SH-SY5Y (cell line): ENCODE data around the gene NEGR1.

Experiments used
- GATA2 ChIP-seq: IDR thresholded peaks from 2 replicates; pipeline ENCODE4 v1.6.1; 2011; ENCODE audit warnings: mild to moderate bottlenecking, low read depth, low read length
- GATA3 ChIP-seq: IDR thresholded peaks from 2 replicates; pipeline ENCODE4 v1.6.1; 2011; ENCODE audit warnings: low read depth, mild to moderate bottlenecking, low read length, moderate library complexity

- TF ChIP-seq GATA2 (no peak), GATA3 (no peak)
Observed at GRCh38 chr1:72202761-72203160, 79.6 kb downstream of the NEGR1 start.
